Esophagus muscularis mucosa (tissue), 4 donors: ENCODE data around the gene KIAA0825.

Source experiments
- CTCF ChIP-seq, 3 experiments: fragments of 200-600 bp in 2 of 3; fragments of 450-650 bp in 1 of 3; sonication (generic) in 2 of 3; IDR thresholded peaks; one replicate each; pipeline ENCODE4 v1.5.1; 2017 to 2019; ENCODE audit warnings: antibody characterized with exemption in 3 of 3, mild to moderate bottlenecking in 2 of 3, moderate library complexity in 1 of 3
- EP300 ChIP-seq: sonication (generic); formaldehyde crosslinking; IDR thresholded peaks from one replicate; pipeline ENCODE4 v1.6.1; 2017; ENCODE audit warnings: antibody characterized with exemption
- POLR2A ChIP-seq: fragments of 450-650 bp; IDR thresholded peaks from one replicate; pipeline ENCODE4 v1.6.1; 2017; ENCODE audit warnings: antibody characterized with exemption, moderate library complexity, mild to moderate bottlenecking, low read depth

GRCh38 chr5:94361161-94361560, 257.2 kb downstream of the KIAA0825 start:
- TF ChIP-seq CTCF (IDR thresholded peaks at IDR 0.05) (no peak), POLR2A (no peak), EP300 (no peak)
